GM21526 (cell line): Measurements from ENCODE around the gene KRT6C.

Experiments
- ATAC-seq: cut with Tn5 transposase; IDR thresholded peaks from one replicate; pipeline ENCODE4 v1.9.1; 2021; ENCODE audit warnings: moderate library complexity; ENCODE audit not compliant: unreplicated experiment, low FRiP score

KRT6C gene

GRCh38 chr12:52436000-52436827, 37.4 kb downstream of the KRT6C start:
- no peak for ATAC-seq

GRCh38 chr12:52435659-52435999, 38.0 kb downstream of the KRT6C start:
- ATAC-seq, result no peak

GRCh38 chr12:52434760-52435530, 38.7 kb downstream of the KRT6C start:
- ATAC-seq, result no peak

- no peak for ATAC-seq
These were observed 39.4 kb downstream of the KRT6C start, which contains the start of gene KRT75 for GRCh38 chr12:52434081-52434733. Gene KRT75, minus strand, starts transcription at chr12:52434371. Its CDS starts 67 bp downstream, at chr12:52434304.

GRCh38 chr12:52433501-52434080, 40.0 kb downstream of the KRT6C start:
- ATAC-seq, result no peak

- no peak for ATAC-seq
These were observed 40.9 kb downstream of the KRT6C start for GRCh38 chr12:52432559-52433207.

GRCh38 chr12:52428121-52428520, 45.5 kb downstream of the KRT6C start:
- no peak for ATAC-seq

- ATAC-seq, result no peak
These were observed 46.5 kb downstream of the KRT6C start for GRCh38 chr12:52427083-52427482.

- ATAC-seq, result no peak
These were observed 47.6 kb downstream of the KRT6C start for GRCh38 chr12:52426034-52426433.

- no peak for ATAC-seq
These were observed 48.1 kb downstream of the KRT6C start for GRCh38 chr12:52425466-52425865.

- no peak for ATAC-seq
These were observed 49.7 kb downstream of the KRT6C start for GRCh38 chr12:52423661-52424500.

- ATAC-seq, result no peak
These were observed 50.6 kb downstream of the KRT6C start for GRCh38 chr12:52423035-52423434.

GRCh38 chr12:52419656-52420055, 53.9 kb downstream of the KRT6C start:
- ATAC-seq, result no peak

- no peak for ATAC-seq
These were observed 55.0 kb downstream of the KRT6C start for GRCh38 chr12:52418576-52419110.
